ENCODE results near the gene PIGK.

DNA sequence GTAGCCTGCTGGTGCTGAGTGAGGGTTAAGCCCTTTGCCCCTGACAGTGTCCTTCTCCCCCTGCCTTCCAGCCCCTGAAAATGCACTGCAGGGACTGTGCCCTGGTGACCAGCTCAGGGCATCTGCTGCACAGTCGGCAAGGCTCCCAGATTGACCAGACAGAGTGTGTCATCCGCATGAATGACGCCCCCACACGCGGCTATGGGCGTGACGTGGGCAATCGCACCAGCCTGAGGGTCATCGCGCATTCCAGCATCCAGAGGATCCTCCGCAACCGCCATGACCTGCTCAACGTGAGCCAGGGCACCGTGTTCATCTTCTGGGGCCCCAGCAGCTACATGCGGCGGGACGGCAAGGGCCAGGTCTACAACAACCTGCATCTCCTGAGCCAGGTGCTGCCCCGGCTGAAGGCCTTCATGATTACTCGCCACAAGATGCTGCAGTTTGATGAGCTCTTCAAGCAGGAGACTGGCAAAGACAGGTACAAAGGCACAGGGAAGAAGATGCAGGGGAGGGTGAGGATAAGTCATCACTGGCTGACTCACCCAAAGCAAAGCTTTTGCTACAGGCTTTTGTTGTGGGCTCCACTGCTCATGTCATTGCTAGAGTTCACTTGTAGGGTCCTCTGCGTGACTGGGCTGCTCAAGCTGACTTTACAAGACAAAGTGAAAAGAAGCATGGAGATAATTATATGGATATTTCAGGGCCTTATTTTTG lies 174.9 kb downstream of the PIGK start:
- TF ChIP-seq, protein P1, sequence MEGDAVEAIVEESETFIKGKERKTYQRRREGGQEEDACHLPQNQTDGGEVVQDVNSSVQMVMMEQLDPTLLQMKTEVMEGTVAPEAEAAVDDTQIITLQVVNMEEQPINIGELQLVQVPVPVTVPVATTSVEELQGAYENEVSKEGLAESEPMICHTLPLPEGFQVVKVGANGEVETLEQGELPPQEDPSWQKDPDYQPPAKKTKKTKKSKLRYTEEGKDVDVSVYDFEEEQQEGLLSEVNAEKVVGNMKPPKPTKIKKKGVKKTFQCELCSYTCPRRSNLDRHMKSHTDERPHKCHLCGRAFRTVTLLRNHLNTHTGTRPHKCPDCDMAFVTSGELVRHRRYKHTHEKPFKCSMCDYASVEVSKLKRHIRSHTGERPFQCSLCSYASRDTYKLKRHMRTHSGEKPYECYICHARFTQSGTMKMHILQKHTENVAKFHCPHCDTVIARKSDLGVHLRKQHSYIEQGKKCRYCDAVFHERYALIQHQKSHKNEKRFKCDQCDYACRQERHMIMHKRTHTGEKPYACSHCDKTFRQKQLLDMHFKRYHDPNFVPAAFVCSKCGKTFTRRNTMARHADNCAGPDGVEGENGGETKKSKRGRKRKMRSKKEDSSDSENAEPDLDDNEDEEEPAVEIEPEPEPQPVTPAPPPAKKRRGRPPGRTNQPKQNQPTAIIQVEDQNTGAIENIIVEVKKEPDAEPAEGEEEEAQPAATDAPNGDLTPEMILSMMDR (IDR thresholded peaks at IDR 0.05; ENCODE audit: low read depth, low read length) = no peak
- no peak for TF ChIP-seq EZH2phosphoT487 (IDR thresholded peaks at IDR 0.05; ENCODE audit: low read depth)
